CD8-positive, alpha-beta memory T cell (primary cell): ENCODE data around the gene F13B. TPM values are rescaled to one million over a fixed set of nuclear protein-coding genes. Genes with fewer than 3 reads are reported as not detected.

Source experiments
- polyA plus RNA-seq: library from polyadenylated mRNA; unstranded; fragments of 300-500 nt; fragmentation: Illumina TruSeq; gene quantifications from one replicate; pipeline ENCODE4 v1.2.3, GENCODE V29; 2021
- total RNA-seq, 2 experiments: library from RNA; stranded (reverse); gene quantifications; one replicate each; pipeline ENCODE4 v1.2.3, GENCODE V29; 2021

F13B gene
- total and polyA plus RNA-seq, 3 experiments from 2014 or later = not detected

Other genes with a start within 250 kb of the F13B start
- gene CFHR1, start 247.5 kb downstream of the F13B start, total RNA-seq = not detected
- gene CFHR1, start 247.5 kb downstream of the F13B start, polyA plus RNA-seq = not detected
- not detected for gene CFHR4, start 179.2 kb downstream of the F13B start, total RNA-seq
- gene CFHR4, start 179.2 kb downstream of the F13B start, polyA plus RNA-seq = not detected
- gene CFHR2, start 123.5 kb downstream of the F13B start, total RNA-seq = not detected
- not detected for gene CFHR2, start 123.5 kb downstream of the F13B start, polyA plus RNA-seq
- gene CFHR5, start 89.7 kb downstream of the F13B start, total RNA-seq = not detected
- gene CFHR5, start 89.7 kb downstream of the F13B start, polyA plus RNA-seq = not detected
- 10 to 100 TPM; 18.3 to 19.2 TPM for gene ASPM, start 79.4 kb upstream of the F13B start, total RNA-seq
- gene ASPM, start 79.4 kb upstream of the F13B start, polyA plus RNA-seq = 0.15 TPM
- gene ZBTB41, start 134.0 kb upstream of the F13B start, total RNA-seq = 1 to 10 TPM; 4.7 TPM
- 1.7 TPM for gene ZBTB41, start 134.0 kb upstream of the F13B start, polyA plus RNA-seq
- under 1 TPM in 1 of 2 experiments, not detected in 1; 0.26 TPM for gene CRB1, start 201.0 kb upstream of the F13B start, total RNA-seq
- 0.05 TPM for gene CRB1, start 201.0 kb upstream of the F13B start, polyA plus RNA-seq